ENCODE data around the gene WDR49. TPM values are rescaled to one million over a fixed set of nuclear protein-coding genes. Genes with fewer than 3 reads are reported as not detected.
"Not testable (repeated sequence)": the region's sequence is repeated elsewhere in the genome, so short reads cannot be mapped to it uniquely, and the experiment has no call there.

WDR49 gene
- total RNA-seq, 2 donors from 2014 or later: 7.5 to 7.9 TPM

GRCh38 chr3:167631471-167631870 lies 22.3 kb downstream of the WDR49 start:
- no peak for DNase-seq
- intact Hi-C loops (cut with DNase I): no loop called here
- ATAC-seq: no peak

GRCh38 chr3:167626490-167626889 lies 27.3 kb downstream of the WDR49 start:
- ATAC-seq (no peak), DNase-seq (no peak)
- intact Hi-C loops (cut with DNase I): no loop called here

GRCh38 chr3:167615030-167615429 lies 38.7 kb downstream of the WDR49 start:
- ATAC-seq (no peak), DNase-seq (no peak)
- intact Hi-C loops (cut with DNase I): no loop called here

GRCh38 chr3:167614196-167614595 lies 39.5 kb downstream of the WDR49 start:
- DNase-seq; ATAC-seq; intact Hi-C loops (cut with DNase I): not testable (repeated sequence)

GRCh38 chr3:167611718-167612117 lies 42.0 kb downstream of the WDR49 start:
- no peak for ATAC-seq
- DNase-seq: no peak
- intact Hi-C loops (cut with DNase I): no loop called here

GRCh38 chr3:167609156-167609555 lies 44.6 kb downstream of the WDR49 start:
- DNase-seq: no peak
- no peak for ATAC-seq
- intact Hi-C loops (cut with DNase I): no loop called here

GRCh38 chr3:167606836-167607235 lies 46.9 kb downstream of the WDR49 start:
- no peak for ATAC-seq
- intact Hi-C loops (cut with DNase I): no loop called here
- no peak for DNase-seq

- ATAC-seq: no peak
- DNase-seq: no peak
- intact Hi-C loops (cut with DNase I): no loop called here
Observed at GRCh38 chr3:167605871-167606270, 47.9 kb downstream of the WDR49 start.

GRCh38 chr3:167602041-167602440 lies 51.7 kb downstream of the WDR49 start:
- intact Hi-C loops (cut with DNase I): no loop called here
- ATAC-seq (no peak), DNase-seq (no peak)

- ATAC-seq (no peak), DNase-seq (no peak)
- intact Hi-C loops (cut with DNase I): no loop called here
Observed at GRCh38 chr3:167587651-167588050, 66.1 kb downstream of the WDR49 start.

GRCh38 chr3:167575000-167575600 lies 78.6 kb downstream of the WDR49 start:
- intact Hi-C loops (cut with DNase I): no loop called here
- ATAC-seq: no peak

GRCh38 chr3:167572991-167573390 lies 80.8 kb downstream of the WDR49 start:
- DNase-seq (no peak), ATAC-seq (no peak)
- intact Hi-C loops (cut with DNase I): no loop called here

More at GRCh38 chr3:167575000-167575600, 78.6 kb downstream of the WDR49 start:
- no peak for DNase-seq

GRCh38 chr3:167568634-167569033 lies 85.1 kb downstream of the WDR49 start:
- intact Hi-C loops (cut with DNase I): no loop called here
- no peak for DNase-seq
- no peak for ATAC-seq

- ATAC-seq (no peak), DNase-seq (no peak)
- intact Hi-C loops (cut with DNase I): no loop called here
Observed at GRCh38 chr3:167565489-167565888, 88.3 kb downstream of the WDR49 start.

- DNase-seq (no peak), ATAC-seq (no peak)
- intact Hi-C loops (cut with DNase I): no loop called here
Observed at GRCh38 chr3:167564612-167565011, 89.1 kb downstream of the WDR49 start.

GRCh38 chr3:167559924-167560323 lies 93.8 kb downstream of the WDR49 start:
- intact Hi-C loops (cut with DNase I): no loop called here
- no peak for DNase-seq
- no peak for ATAC-seq

GRCh38 chr3:167554898-167555297 lies 98.8 kb downstream of the WDR49 start:
- ATAC-seq: no peak
- DNase-seq: no peak
- intact Hi-C loops (cut with DNase I): no loop called here

- no peak for ATAC-seq
- no peak for DNase-seq
- intact Hi-C loops (cut with DNase I): no loop called here
Observed at GRCh38 chr3:167538081-167538480, 115.7 kb downstream of the WDR49 start.

GRCh38 chr3:167521006-167521355 lies 132.8 kb downstream of the WDR49 start:
- intact Hi-C loops (cut with DNase I): no loop called here
- DNase-seq: no peak
- ATAC-seq: no peak

- no peak for DNase-seq
- intact Hi-C loops (cut with DNase I): no loop called here
- ATAC-seq: no peak
Observed at GRCh38 chr3:167520266-167521005, 133.3 kb downstream of the WDR49 start.

GRCh38 chr3:167507954-167508353 lies 145.8 kb downstream of the WDR49 start:
- DNase-seq (no peak), ATAC-seq (no peak)
- intact Hi-C loops (cut with DNase I): no loop called here
